Erythroblast (primary cell): ENCODE measurements around the gene ZNF320.
"Not testable (repeated sequence)": the region's sequence is repeated elsewhere in the genome, so short reads cannot be mapped to it uniquely, and the experiment has no call there.

Source experiments
- GATA1 ChIP-seq: IDR thresholded peaks from 2 replicates; pipeline ENCODE4 v1.6.1; 2011; ENCODE audit warnings: low read depth, mild to moderate bottlenecking, control low read depth, low read length, moderate library complexity
- POLR2A ChIP-seq: IDR thresholded peaks from 2 replicates; pipeline ENCODE4 v1.6.1; 2011; ENCODE audit warnings: mild to moderate bottlenecking, low read length

GRCh38 chr19:52857378-52858191 lies 39.9 kb downstream of the ZNF320 start, which contains the start of gene ZNF468:
- TF ChIP-seq POLR2A: peak; percentile 68
- not testable (repeated sequence) for TF ChIP-seq GATA1
